Smooth muscle cell (in vitro differentiated cells): Measurements from ENCODE around the gene NPM3. TPM values are rescaled to one million over a fixed set of nuclear protein-coding genes. Genes with fewer than 3 reads are reported as not detected.

Experiments
- DNase-seq: peaks from one replicate; lab custom pipeline; 2025; ENCODE audit not compliant: unreplicated experiment; lab: John Stamatoyannopoulos, UW
- H2AFZ ChIP-seq: fragments of 200-600 bp; sonication (generic); 2 replicates; pipeline ENCODE4 v1.6.0; 2016; ENCODE audit warnings: antibody characterized with exemption, low read depth, mild to moderate bottlenecking
- H3F3A ChIP-seq: fragments of 200-600 bp; sonication (generic); 2 replicates; pipeline ENCODE4 v1.6.0; 2017; ENCODE audit warnings: antibody characterized with exemption, low read depth
- H3K27ac ChIP-seq: fragments of 200-600 bp; sonication (generic); 2 replicates; pipeline ENCODE4 v1.5.1; 2016; ENCODE audit warnings: low read depth, mild to moderate bottlenecking
- H3K27me3 ChIP-seq: fragments of 200-600 bp; sonication (generic); 2 replicates; pipeline ENCODE4 v1.6.1; 2016; ENCODE audit warnings: low read depth, mild to moderate bottlenecking
- H3K36me3 ChIP-seq: fragments of 200-600 bp; sonication (generic); 2 replicates; pipeline ENCODE4 v1.5.1; 2016; ENCODE audit warnings: low read depth
- H3K4me1 ChIP-seq: fragments of 200-600 bp; sonication (generic); 2 replicates; pipeline ENCODE4 v1.5.1; 2016; ENCODE audit warnings: low read depth
- H3K4me2 ChIP-seq: fragments of 200-600 bp; sonication (generic); 2 replicates; pipeline ENCODE4 v1.6.0; 2016; ENCODE audit warnings: mild to moderate bottlenecking
- H3K4me3 ChIP-seq: fragments of 200-600 bp; sonication (generic); 2 replicates; pipeline ENCODE4 v1.5.1; 2016; ENCODE audit warnings: mild to moderate bottlenecking
- H3K79me2 ChIP-seq: fragments of 200-600 bp; sonication (generic); 2 replicates; pipeline ENCODE4 v1.6.0; 2016; ENCODE audit warnings: low read depth, mild to moderate bottlenecking
- H3K9ac ChIP-seq: fragments of 200-600 bp; sonication (generic); 2 replicates; pipeline ENCODE4 v1.6.0; 2016; ENCODE audit warnings: low read depth
- H3K9me3 ChIP-seq: fragments of 200-600 bp; sonication (generic); replicated peaks from 2 replicates; pipeline ENCODE4 v1.5.1; 2016; ENCODE audit warnings: low read depth
- H4K20me1 ChIP-seq: fragments of 200-600 bp; sonication (generic); 2 replicates; pipeline ENCODE4 v1.6.0; 2016; ENCODE audit warnings: low read depth
- whole genome bisulfite sequencing: methylation state at CpG from one replicate; pipeline ENCODE4 v1.1.7; 2016; ENCODE audit warnings: low lambda C conversion rate; 5-methylcytosine and 5-hydroxymethylcytosine counted together
- polyA plus RNA-seq: library from polyadenylated mRNA; unstranded; fragments of >200 nt; fragmentation: Nextera tagmentation; extraction: Ambion mirVana; gene quantifications from 2 replicates; pipeline ENCODE4 v1.2.1, GENCODE V29; 2016
- total RNA-seq: library from RNA; depleted of rRNA; stranded (reverse); fragments of >200 nt; gene quantifications from 2 replicates; pipeline ENCODE4 v1.2.3, GENCODE V29; 2014
- TF ChIP-seq, protein P1 (sequence below): fragments of 200-600 bp; sonication (generic); IDR thresholded peaks from 2 replicates; pipeline ENCODE4 v1.5.1; 2017; ENCODE audit warnings: borderline replicate concordance, mild to moderate bottlenecking, antibody characterized with exemption; ENCODE audit not compliant: insufficient read depth, poor library complexity, severe bottlenecking

Gene NPM3
- total and polyA plus RNA-seq, 2 experiments from 2014 or later = 10.2 to 65.0 TPM

GRCh38 chr10:101780818-101781654 is 2.2 kb downstream of the NPM3 start:
- H4K20me1 ChIP-seq = peaks cover 52% of the 10 kb centered on the region
- H3K9ac ChIP-seq = no peak overlapping the region
- no peaks in the 10 kb centered on the region for H3K79me2 ChIP-seq
- H3K9me3 ChIP-seq = no peaks in the 10 kb centered on the region
- TF ChIP-seq, protein P1, sequence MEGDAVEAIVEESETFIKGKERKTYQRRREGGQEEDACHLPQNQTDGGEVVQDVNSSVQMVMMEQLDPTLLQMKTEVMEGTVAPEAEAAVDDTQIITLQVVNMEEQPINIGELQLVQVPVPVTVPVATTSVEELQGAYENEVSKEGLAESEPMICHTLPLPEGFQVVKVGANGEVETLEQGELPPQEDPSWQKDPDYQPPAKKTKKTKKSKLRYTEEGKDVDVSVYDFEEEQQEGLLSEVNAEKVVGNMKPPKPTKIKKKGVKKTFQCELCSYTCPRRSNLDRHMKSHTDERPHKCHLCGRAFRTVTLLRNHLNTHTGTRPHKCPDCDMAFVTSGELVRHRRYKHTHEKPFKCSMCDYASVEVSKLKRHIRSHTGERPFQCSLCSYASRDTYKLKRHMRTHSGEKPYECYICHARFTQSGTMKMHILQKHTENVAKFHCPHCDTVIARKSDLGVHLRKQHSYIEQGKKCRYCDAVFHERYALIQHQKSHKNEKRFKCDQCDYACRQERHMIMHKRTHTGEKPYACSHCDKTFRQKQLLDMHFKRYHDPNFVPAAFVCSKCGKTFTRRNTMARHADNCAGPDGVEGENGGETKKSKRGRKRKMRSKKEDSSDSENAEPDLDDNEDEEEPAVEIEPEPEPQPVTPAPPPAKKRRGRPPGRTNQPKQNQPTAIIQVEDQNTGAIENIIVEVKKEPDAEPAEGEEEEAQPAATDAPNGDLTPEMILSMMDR = peak; percentile 78
- no peak overlapping the region for H3K4me3 ChIP-seq
- peaks cover 3% of the 10 kb centered on the region for H3K36me3 ChIP-seq
- no peak overlapping the region for H2AFZ ChIP-seq
- peaks cover 38% of the 10 kb centered on the region for H3K27me3 ChIP-seq
- no peak overlapping the region for H3K27ac ChIP-seq
- H3K4me1 ChIP-seq = peaks cover 20% of the 10 kb centered on the region
- 46% methylated on average over 14 of the region's 14 CpGs for WGBS
- H3F3A ChIP-seq = peaks cover 23% of the 10 kb centered on the region
- peak; percentile 17 for DNase-seq
- H3K4me2 ChIP-seq = peak overlapping the region; percentile 92

GRCh38 chr10:101780187-101780817 is 2.9 kb downstream of the NPM3 start:
- no peak for DNase-seq
- Histone ChIP-seq H3K9ac (no peak overlapping the region), H3K4me3 (peak overlapping the region; percentile 48), H3K4me2 (peak overlapping the region; percentile 90), H3K27ac (no peak overlapping the region), H3K9me3 (no peaks in the 10 kb centered on the region), H3K36me3 (no peaks in the 10 kb centered on the region), H2AFZ (no peak overlapping the region), H3K4me1 (peaks cover 23% of the 10 kb centered on the region), H3F3A (peaks cover 16% of the 10 kb centered on the region), H3K79me2 (no peaks in the 10 kb centered on the region), H4K20me1 (peaks cover 55% of the 10 kb centered on the region), H3K27me3 (peaks cover 42% of the 10 kb centered on the region)
- WGBS = 19% methylated on average over 14 of the region's 17 CpGs
- TF ChIP-seq, protein P1 = no peak

GRCh38 chr10:101779544-101780186 is 3.6 kb downstream of the NPM3 start:
- peak; percentile 55 for DNase-seq
- H3K4me3 ChIP-seq = peak overlapping the region; percentile 48
- no peak overlapping the region for H2AFZ ChIP-seq
- no peak overlapping the region for H3K9ac ChIP-seq
- H3K4me1 ChIP-seq = peaks cover 29% of the 10 kb centered on the region
- no peaks in the 10 kb centered on the region for H3K79me2 ChIP-seq
- H3K27ac ChIP-seq = no peak overlapping the region
- peaks cover 9% of the 10 kb centered on the region for H3F3A ChIP-seq
- no peaks in the 10 kb centered on the region for H3K9me3 ChIP-seq
- H3K4me2 ChIP-seq = peak overlapping the region; percentile 90
- TF ChIP-seq, protein P1 = peak; percentile 69
- 3% methylated on average over 28 of the region's 51 CpGs for WGBS
- H3K27me3 ChIP-seq = peaks cover 48% of the 10 kb centered on the region
- H3K36me3 ChIP-seq = no peaks in the 10 kb centered on the region
- peaks cover 55% of the 10 kb centered on the region for H4K20me1 ChIP-seq
